ENCODE data around the gene SDSL. TPM values are rescaled to one million over a fixed set of nuclear protein-coding genes. Genes with fewer than 3 reads are reported as not detected.

SDSL gene
- total RNA-seq, 2 experiments from 2014 or later = not detected

- BruUV-seq (replicated peaks) = no TSS peak
- CTCF ChIA-PET (ENCODE audit: unreplicated experiment) = no interaction called here
Measured at GRCh38 chr12:113381220-113381619, 41.0 kb upstream of the SDSL start.

GRCh38 chr12:113382206-113382605 is 40.0 kb upstream of the SDSL start:
- H3K27ac ChIP-seq (ENCODE audit: low read depth, low read length, poor library complexity, severe bottlenecking) = no peak overlapping the region
- intact Hi-C loops (cut with micrococcal nuclease; ENCODE audit: unreplicated experiment) = no loop called here
- H4K20me1 ChIP-seq (ENCODE audit: insufficient read depth, low read length) = no peaks in the 10 kb centered on the region
- H3K4me1 ChIP-seq (ENCODE audit: insufficient read depth, low read length, poor library complexity, severe bottlenecking) = no peaks in the 10 kb centered on the region
- no peaks in the 10 kb centered on the region for H3K9me2 ChIP-seq (ENCODE audit: insufficient read depth, low read length)
- no peak overlapping the region for H3K4me3 ChIP-seq (ENCODE audit: low read depth, low read length, poor library complexity, severe bottlenecking)
- H3K9me3 ChIP-seq (ENCODE audit: low read length) = no peaks in the 10 kb centered on the region
- no TSS peak for BruUV-seq (replicated peaks)
- peaks cover 24% of the 10 kb centered on the region for H3K36me3 ChIP-seq (ENCODE audit: insufficient read depth, low read length)
- ChIA-PET POLR2A (interaction anchor here (0.7 kb wide), 1 partner anchor 20 kb away, joined by 3 read pairs; no protein-coding TSS in a partner anchor), CTCF (ENCODE audit: unreplicated experiment) (interaction anchor here (0.6 kb wide), 1 partner anchor 444 kb away, joined by 5 read pairs; no protein-coding TSS in a partner anchor)
- TF ChIP-seq EZH2phosphoT487 (IDR thresholded peaks at IDR 0.05; ENCODE audit: borderline replicate concordance, low read depth, low read length) (no peak), CTCF (conservative IDR thresholded peaks at IDR 0.05; ENCODE audit: low read length) (no peak)
- no peaks in the 10 kb centered on the region for H3K79me2 ChIP-seq (ENCODE audit: insufficient read depth, low read depth, low read length)
- no peak for DNase-seq (ENCODE audit: low spot score)
- H3K4me2 ChIP-seq (ENCODE audit: low read length) = no peak overlapping the region
- no peak overlapping the region for H2AFZ ChIP-seq (ENCODE audit: low read length)

More at GRCh38 chr12:113381220-113381619, 41.0 kb upstream of the SDSL start:
- Histone ChIP-seq H4K20me1 (ENCODE audit: insufficient read depth, low read length) (no peaks in the 10 kb centered on the region), H3K27ac (ENCODE audit: low read depth, low read length, poor library complexity, severe bottlenecking) (no peak overlapping the region), H3K4me1 (ENCODE audit: insufficient read depth, low read length, poor library complexity, severe bottlenecking) (no peaks in the 10 kb centered on the region), H3K79me2 (ENCODE audit: insufficient read depth, low read depth, low read length) (no peaks in the 10 kb centered on the region), H2AFZ (ENCODE audit: low read length) (no peak overlapping the region), H3K4me2 (ENCODE audit: low read length) (no peak overlapping the region), H3K36me3 (ENCODE audit: insufficient read depth, low read length) (peaks cover 25% of the 10 kb centered on the region), H3K9me2 (ENCODE audit: insufficient read depth, low read length) (no peaks in the 10 kb centered on the region), H3K9me3 (ENCODE audit: low read length) (no peaks in the 10 kb centered on the region), H3K4me3 (ENCODE audit: low read depth, low read length, poor library complexity, severe bottlenecking) (no peak overlapping the region)
- TF ChIP-seq EZH2phosphoT487 (IDR thresholded peaks at IDR 0.05; ENCODE audit: borderline replicate concordance, low read depth, low read length) = no peak
- TF ChIP-seq CTCF (conservative IDR thresholded peaks at IDR 0.05; ENCODE audit: low read length) = no peak
- no peak for DNase-seq (ENCODE audit: low spot score)
- POLR2A ChIA-PET = no interaction called here
- intact Hi-C loops (cut with micrococcal nuclease; ENCODE audit: unreplicated experiment) = no loop called here

- Histone ChIP-seq H4K20me1 (ENCODE audit: insufficient read depth, low read length) (no peaks in the 10 kb centered on the region), H3K9me2 (ENCODE audit: insufficient read depth, low read length) (no peaks in the 10 kb centered on the region), H3K4me2 (ENCODE audit: low read length) (no peak overlapping the region), H3K4me3 (ENCODE audit: low read depth, low read length, poor library complexity, severe bottlenecking) (no peak overlapping the region), H3K36me3 (ENCODE audit: insufficient read depth, low read length) (peaks cover 17% of the 10 kb centered on the region; the same call in 1 of the 2 replicates), H3K27ac (ENCODE audit: low read depth, low read length, poor library complexity, severe bottlenecking) (no peak overlapping the region), H2AFZ (ENCODE audit: low read length) (no peak overlapping the region), H3K9me3 (ENCODE audit: low read length) (no peaks in the 10 kb centered on the region), H3K4me1 (ENCODE audit: insufficient read depth, low read length, poor library complexity, severe bottlenecking) (no peaks in the 10 kb centered on the region), H3K79me2 (ENCODE audit: insufficient read depth, low read depth, low read length) (no peaks in the 10 kb centered on the region)
- intact Hi-C loops (cut with micrococcal nuclease; ENCODE audit: unreplicated experiment) = no loop called here
- ChIA-PET CTCF (ENCODE audit: unreplicated experiment) (no interaction called here), POLR2A (no interaction called here)
- BruUV-seq (replicated peaks) = no TSS peak
- no peak for DNase-seq (ENCODE audit: low spot score)
- no peak for TF ChIP-seq CTCF (conservative IDR thresholded peaks at IDR 0.05; ENCODE audit: low read length)
- no peak for TF ChIP-seq EZH2phosphoT487 (IDR thresholded peaks at IDR 0.05; ENCODE audit: borderline replicate concordance, low read depth, low read length)
Measured at GRCh38 chr12:113384778-113385177, 37.4 kb upstream of the SDSL start.
